HepG2 (cell line): ENCODE measurements around the gene PLA1A.

Source experiments
- ARID2 ChIP-seq: sonication (generic); formaldehyde crosslinking; IDR thresholded peaks from 2 replicates; pipeline ENCODE4 v1.8.1; 2022; ENCODE audit warnings: mild to moderate bottlenecking, missing genetic modification reagents, borderline replicate concordance
- BHLHE40 ChIP-seq: IDR thresholded peaks from 2 replicates; pipeline ENCODE4 v1.6.1; 2011; ENCODE audit warnings: low read length, improper control_type of control experiment
- CREB1 ChIP-seq, 2 experiments: fragments of 450-650 bp in 1 of 2; IDR thresholded peaks; 2 replicates each; pipeline ENCODE4 v1.6.1; 2016 to 2017; ENCODE audit warnings: control low read depth in 1 of 2, mild to moderate bottlenecking in 1 of 2, missing compliant biosample characterization in 1 of 2, missing genetic modification characterization in 1 of 2
- CTCF ChIP-seq: sonication (generic); formaldehyde crosslinking; IDR thresholded peaks from 2 replicates; pipeline ENCODE4 v1.5.0; 2020; ENCODE audit warnings: mild to moderate bottlenecking, missing genetic modification reagents, moderate library complexity
- EP300 ChIP-seq, 3 experiments: sonication (generic) in 1 of 3; formaldehyde crosslinking in 1 of 3; IDR thresholded peaks; 2 replicates each; pipeline versions ENCODE4 v1.5.1 to v1.6.1; 2011 to 2020; ENCODE audit warnings: low read depth in 2 of 3, low read length in 2 of 3, borderline replicate concordance in 1 of 3, improper control_type of control experiment in 1 of 3, mild to moderate bottlenecking in 1 of 3, missing genetic modification reagents in 1 of 3, moderate library complexity in 1 of 3
- HMGXB4 ChIP-seq, 2 experiments: sonication (generic) in 1 of 2; formaldehyde crosslinking in 1 of 2; IDR thresholded peaks; 2 replicates each; pipeline versions ENCODE4 v1.4.0 to v1.6.1; 2018 to 2020; ENCODE audit warnings: missing genetic modification reagents in 2 of 2, borderline replicate concordance in 1 of 2, low read depth in 1 of 2, mild to moderate bottlenecking in 1 of 2, missing biosample characterization in 1 of 2
- JUND ChIP-seq: sonication (generic); formaldehyde crosslinking; IDR thresholded peaks from 2 replicates; pipeline ENCODE4 v1.8.0; 2022; ENCODE audit warnings: mild to moderate bottlenecking, missing genetic modification reagents
- KMT2B ChIP-seq: IDR thresholded peaks from 2 replicates; pipeline ENCODE4 v1.6.1; 2016; ENCODE audit warnings: missing genetic modification reagents, missing compliant biosample characterization
- POLR2A ChIP-seq, 2 experiments: IDR thresholded peaks; 2 replicates each; pipeline ENCODE4 v1.6.1; 2011; ENCODE audit warnings: low read depth in 2 of 2, low read length in 2 of 2, mild to moderate bottlenecking in 1 of 2, moderate library complexity in 1 of 2; ENCODE audit not compliant: insufficient read depth in 1 of 2
- UBTF ChIP-seq: sonication (generic); formaldehyde crosslinking; IDR thresholded peaks from 2 replicates; pipeline ENCODE4 v1.4.0; 2020; ENCODE audit warnings: mild to moderate bottlenecking, missing genetic modification reagents
- ZNF142 ChIP-seq: sonication (generic); formaldehyde crosslinking; IDR thresholded peaks from 2 replicates; pipeline ENCODE4 v1.4.0; 2020; ENCODE audit warnings: missing genetic modification reagents
- ZSCAN12 ChIP-seq: sonication (generic); formaldehyde crosslinking; IDR thresholded peaks from 2 replicates; pipeline ENCODE4 v1.9.0; 2021; ENCODE audit warnings: mild to moderate bottlenecking, missing genetic modification reagents

GRCh38 chr3:119673875-119674274 is 76.2 kb downstream of the PLA1A start:
- TF ChIP-seq JUND (CRISPR knock-in tag), result no peak
- TF ChIP-seq KMT2B, result no peak
- TF ChIP-seq ARID2 (CRISPR knock-in tag), result no peak
- TF ChIP-seq BHLHE40, result no peak
- TF ChIP-seq EP300 (IDR thresholded peaks at IDR 0.05; ENCODE audit: low read depth in 2 of 2, low read length in 2 of 2), result no peak
- TF ChIP-seq EP300 (CRISPR knock-in tag; IDR thresholded peaks at IDR 0.05; ENCODE audit: borderline replicate concordance), result no peak
- TF ChIP-seq POLR2A (IDR thresholded peaks at IDR 0.05; ENCODE audit: insufficient read depth in 1 of 2, low read depth in 2 of 2, low read length in 2 of 2), result no peak
- no peak for TF ChIP-seq CREB1 (IDR thresholded peaks at IDR 0.05)
- TF ChIP-seq CREB1 (CRISPR knock-in tag; IDR thresholded peaks at IDR 0.05), result no peak
- TF ChIP-seq UBTF (CRISPR knock-in tag), result no peak
- TF ChIP-seq HMGXB4 (CRISPR knock-in tag; IDR thresholded peaks at IDR 0.05; ENCODE audit: borderline replicate concordance in 1 of 2, low read depth in 1 of 2), result no peak
- no peak for TF ChIP-seq CTCF (CRISPR knock-in tag)
- TF ChIP-seq ZSCAN12 (CRISPR knock-in tag), result no peak
- TF ChIP-seq ZNF142 (CRISPR knock-in tag), result no peak
